ENCODE results near the gene PHF2. TPM values are rescaled to one million over a fixed set of nuclear protein-coding genes. Genes with fewer than 3 reads are reported as not detected.

The PHF2 gene
- total and polyA plus RNA-seq, 2 of the 4 experiments (the other 2 are of a cell fraction), result 5.9 to 9.5 TPM

- POLR2A ChIA-PET (ENCODE audit: unreplicated experiment), result no interaction called here
- Histone ChIP-seq H3K79me1 (ENCODE audit: low read depth in 1 of 2, low read length in 2 of 2) (peaks cover 35 to 40% of the 10 kb centered on the region in 2 experiments), H2AFZ (replicated peaks; ENCODE audit: low read length, poor library complexity) (no peak overlapping the region), H2AK9ac (replicated peaks; ENCODE audit: low read depth, low read length, poor library complexity) (no peak overlapping the region), H4K91ac (ENCODE audit: insufficient read depth, low read depth, low read length) (no peak overlapping the region), H3K27ac (ENCODE audit: insufficient read depth, low read length) (no peak overlapping the region), H3K9me3 (ENCODE audit: control insufficient read depth, insufficient read depth, low read length) (no peaks in the 10 kb centered on the region), H3K18ac (ENCODE audit: low read depth, low read length) (no peak overlapping the region), H3K36me3 (ENCODE audit: control insufficient read depth, insufficient read depth, low read length) (peaks cover 38% of the 10 kb centered on the region), H3K56ac (ENCODE audit: extremely low read depth, insufficient read depth, low read length) (no peak overlapping the region), H3K9me1 (ENCODE audit: insufficient read depth, low read length) (peaks cover 11% of the 10 kb centered on the region), H3K4me1 (ENCODE audit: control insufficient read depth, insufficient read depth, low read length) (no peaks in the 10 kb centered on the region), H3K4me3 (ENCODE audit: insufficient read depth, low read depth, low read length) (no peak overlapping the region), H3K23ac (ENCODE audit: low read depth, low read length) (no peak overlapping the region), H2BK20ac (ENCODE audit: low read depth, low read length) (no peak overlapping the region), H3K4me2 (ENCODE audit: low read depth, low read length) (no peak overlapping the region), H4K5ac (ENCODE audit: low read depth, low read length) (no peak overlapping the region), H3K4ac (ENCODE audit: low read depth, low read length) (no peak overlapping the region), H3K27me3 (ENCODE audit: control insufficient read depth, insufficient read depth, low read length) (no peaks in the 10 kb centered on the region), H2BK120ac (ENCODE audit: low read depth, low read length) (no peak overlapping the region), H3K14ac (replicated peaks; ENCODE audit: low read depth, low read length) (no peak overlapping the region), H2AK5ac (ENCODE audit: low read depth, low read length) (no peak overlapping the region), H2BK15ac (ENCODE audit: low read depth, low read length) (no peak overlapping the region), H4K8ac (ENCODE audit: low read depth in 2 of 2, low read length in 2 of 2) (no peak overlapping the region), H3K9ac (ENCODE audit: low read depth, low read length) (no peak overlapping the region), H2BK5ac (ENCODE audit: low read depth, low read length, poor library complexity, severe bottlenecking) (no peak overlapping the region), H4K20me1 (ENCODE audit: insufficient read depth, low read length) (0 out of 2 replicates have a peak, but pooled peaks cover 13% of the 10 kb centered on the region)
- no CpG with 5 or more reads among the region's 3 CpGs for WGBS, 2 experiments (ENCODE audit: extremely low coverage in 2 of 2, insufficient read length in 1 of 2)
- peak; percentile 7 for DNase-seq
- CTCF ChIA-PET, result interaction anchor here (0.9 kb wide), 1 partner anchor 10 kb away, joined by 3 read pairs; no protein-coding TSS in a partner anchor
- BruUV-seq (replicated peaks), result no TSS peak
- ATAC-seq (ENCODE audit: low read depth), result no peak
- dilution Hi-C loops (cut with HindIII; ENCODE audit: low sequenced_read_pairs, unreplicated experiment), result no loop called here
- intact Hi-C loops (cut with micrococcal nuclease), result no loop called here
- TF ChIP-seq NFE2L2 (IDR thresholded peaks at IDR 0.05; ENCODE audit: low read depth, low read length) (no peak), FOS (IDR thresholded peaks at IDR 0.05; ENCODE audit: low read depth, low read length) (no peak), RFX5 (IDR thresholded peaks at IDR 0.05; ENCODE audit: low read depth, low read length) (no peak), CTCF (conservative IDR thresholded peaks at IDR 0.05; ENCODE audit: low read depth, low read length) (no peak), MAZ (IDR thresholded peaks at IDR 0.05; ENCODE audit: borderline replicate concordance, low read depth, low read length) (no peak), SMC3 (IDR thresholded peaks at IDR 0.05; ENCODE audit: low read depth, low read length) (no peak), MAFK (IDR thresholded peaks at IDR 0.05; ENCODE audit: low read depth, low read length) (no peak), CHD1 (IDR thresholded peaks at IDR 0.05; ENCODE audit: low read depth, low read length) (no peak), POLR2A (IDR thresholded peaks at IDR 0.05; ENCODE audit: low read depth, low read length) (no peak), BHLHE40 (IDR thresholded peaks at IDR 0.05; ENCODE audit: low read depth, low read length) (no peak), RAD21 (IDR thresholded peaks at IDR 0.05; ENCODE audit: low read length) (no peak), ELK1 (IDR thresholded peaks at IDR 0.05; ENCODE audit: borderline replicate concordance, low read depth, low read length) (no peak), MXI1 (IDR thresholded peaks at IDR 0.05; ENCODE audit: borderline replicate concordance, low read depth, low read length) (no peak), CEBPB (IDR thresholded peaks at IDR 0.05; ENCODE audit: low read depth, low read length) (no peak), RCOR1 (IDR thresholded peaks at IDR 0.05; ENCODE audit: insufficient replicate concordance, low read length) (no peak)
- in situ Hi-C loops (cut with MboI; ENCODE audit: low sequenced_read_pairs), result no loop called here
Measured at GRCh38 chr9:93531374-93531773, 45.0 kb upstream of the PHF2 start.
